Inferior parietal cortex (tissue), 1 donor: ENCODE data around the gene PTPRN2.

Experiments
- DNase-seq: peaks from one replicate; pipeline ENCODE4 v3.0.0-alpha.2; 2016; ENCODE audit errors: extremely low spot score

Gene PTPRN2

DNA sequence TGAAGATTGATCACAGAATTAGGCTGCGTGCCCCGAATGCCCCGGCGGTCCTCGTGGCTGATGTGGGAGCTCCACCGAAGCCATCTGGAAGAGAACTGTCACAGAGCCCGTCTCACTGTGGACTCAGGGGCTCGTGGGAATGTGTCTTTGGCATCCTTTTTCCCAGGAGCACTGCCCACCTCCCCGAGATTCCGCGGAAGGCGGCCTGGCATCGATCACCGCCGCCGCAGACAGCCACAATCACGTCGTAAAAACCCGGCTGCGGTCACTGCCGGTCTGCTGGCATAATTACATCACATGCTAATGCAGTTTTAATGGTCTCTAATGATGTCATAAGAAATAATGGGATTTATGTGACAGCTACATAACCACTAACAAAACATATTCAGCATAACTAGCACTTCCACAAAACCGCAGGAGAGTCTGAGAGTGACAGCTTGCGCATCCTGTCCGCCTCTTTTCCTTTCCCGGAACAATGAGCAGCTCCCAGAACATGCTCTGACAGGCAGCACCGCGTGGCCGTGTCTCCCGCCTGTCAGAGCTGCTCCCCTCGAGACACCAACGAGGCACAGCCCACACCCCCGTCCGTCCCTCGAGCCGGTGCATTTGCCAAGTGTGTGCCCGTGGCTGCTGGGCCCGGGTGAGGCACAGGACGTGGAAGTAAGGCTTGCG is 490.0 kb downstream of the PTPRN2 start:
- no peak for DNase-seq

DNA sequence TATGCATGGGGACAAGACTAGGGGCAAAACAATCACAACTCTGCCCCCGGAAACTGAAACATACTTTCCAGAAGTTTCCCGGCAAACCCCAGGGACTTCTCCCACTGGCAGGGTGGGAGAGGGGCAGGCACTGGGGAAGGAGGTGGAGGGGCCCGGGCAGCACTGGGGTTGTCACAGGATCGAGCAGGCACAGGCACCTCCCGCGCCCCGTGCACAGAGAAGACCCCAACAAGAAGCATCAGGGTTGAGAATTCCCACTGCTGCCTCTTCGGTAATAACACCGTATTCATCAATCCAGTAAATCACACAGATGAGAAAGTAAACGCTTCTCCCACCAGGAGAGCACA is 490.5 kb downstream of the PTPRN2 start:
- DNase-seq, result no peak

DNA sequence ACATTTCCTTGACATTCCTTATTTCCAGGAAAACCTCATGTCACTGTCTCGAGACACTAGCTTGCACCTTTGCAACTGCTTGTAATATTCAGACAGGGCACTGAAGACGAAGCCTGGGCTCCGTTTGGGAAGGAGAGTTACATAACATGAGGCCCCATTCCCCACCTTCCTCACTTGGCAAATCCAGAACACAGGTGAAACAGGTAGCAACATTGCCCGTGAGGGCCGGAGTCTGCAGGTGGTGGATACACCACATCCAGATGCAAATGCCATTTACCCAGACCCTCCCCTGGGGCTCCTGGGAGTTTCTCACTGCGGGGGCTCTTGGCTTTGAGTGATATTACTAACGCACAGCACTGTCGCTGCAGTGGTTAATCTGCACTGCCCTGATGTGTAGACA is 491.0 kb downstream of the PTPRN2 start:
- no peak for DNase-seq

DNA sequence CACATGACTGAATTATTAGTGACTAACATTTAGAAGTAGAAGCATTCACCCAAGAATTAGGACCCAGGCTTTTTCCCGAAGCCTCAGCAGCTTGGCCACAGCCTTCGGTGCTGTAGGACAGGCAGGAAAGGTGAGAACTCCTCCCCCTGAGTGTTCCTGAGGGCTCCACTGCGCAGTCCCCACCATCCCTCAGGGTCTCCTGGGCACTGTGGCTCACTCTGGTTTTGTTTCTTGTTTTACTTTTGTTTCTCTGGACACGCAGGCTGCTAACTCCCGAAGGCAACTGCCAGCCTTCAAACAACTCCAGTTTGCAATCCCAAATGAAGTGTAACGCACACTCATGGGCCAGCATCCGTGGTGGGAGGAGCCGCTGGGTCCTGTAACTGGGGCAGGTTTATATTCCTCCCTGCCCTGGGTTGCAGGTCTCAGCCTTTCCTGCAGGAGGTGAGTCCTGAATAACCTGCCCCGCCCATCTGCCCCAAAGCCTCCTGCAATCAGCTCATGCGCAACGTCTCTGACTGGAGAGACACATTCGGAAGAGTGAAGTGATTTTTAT is 492.9 kb downstream of the PTPRN2 start:
- DNase-seq, result no peak

DNA sequence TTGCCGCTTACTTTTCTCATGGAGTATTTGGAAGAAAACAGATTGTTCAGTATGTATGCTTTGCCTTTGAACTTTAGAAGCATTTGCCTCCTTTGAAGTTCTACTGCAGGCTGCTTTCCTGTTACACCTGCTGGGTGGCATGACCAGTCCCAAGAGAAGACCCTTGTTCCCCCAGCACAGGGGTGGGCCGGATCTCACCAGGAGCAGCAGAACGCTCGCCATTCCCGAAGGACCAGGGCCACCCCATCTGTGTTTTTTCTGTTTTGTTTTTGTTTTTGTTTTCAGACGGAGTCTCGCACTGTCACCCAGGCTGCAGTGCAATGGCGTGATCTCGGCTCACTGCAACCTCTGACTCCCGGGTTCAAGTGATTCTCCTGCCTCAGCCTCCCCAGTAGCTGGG is 493.6 kb downstream of the PTPRN2 start:
- DNase-seq, result no peak

DNA sequence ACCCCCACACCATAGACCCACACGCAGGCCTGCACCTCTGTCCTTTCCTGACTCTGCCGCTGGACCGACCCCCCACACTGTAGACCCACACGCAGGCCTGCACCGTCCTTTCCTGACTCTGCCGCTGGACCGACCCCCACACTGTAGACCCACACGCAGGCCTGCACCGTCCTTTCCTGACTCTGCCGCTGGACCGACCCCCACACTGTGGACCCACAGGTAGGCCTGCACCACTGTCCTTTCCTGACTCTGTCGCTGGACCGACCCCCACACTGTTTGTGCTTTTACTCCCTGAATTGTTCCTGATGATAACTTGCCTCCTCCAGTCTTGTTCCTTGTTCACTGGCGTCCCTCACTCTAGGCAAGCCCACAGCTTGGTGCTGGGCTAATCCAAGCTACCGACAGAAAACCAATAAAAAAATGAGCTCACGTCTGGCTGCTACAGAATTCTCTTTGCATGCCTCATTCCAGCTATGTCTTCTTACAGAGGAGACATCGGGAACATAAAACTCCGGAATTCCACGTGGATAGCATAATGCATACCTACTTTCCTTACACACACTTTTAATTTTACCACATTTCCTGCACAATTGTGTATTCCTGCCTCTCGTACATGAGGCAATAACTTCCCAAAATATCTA is 494.3 kb downstream of the PTPRN2 start:
- no peak for DNase-seq

DNA sequence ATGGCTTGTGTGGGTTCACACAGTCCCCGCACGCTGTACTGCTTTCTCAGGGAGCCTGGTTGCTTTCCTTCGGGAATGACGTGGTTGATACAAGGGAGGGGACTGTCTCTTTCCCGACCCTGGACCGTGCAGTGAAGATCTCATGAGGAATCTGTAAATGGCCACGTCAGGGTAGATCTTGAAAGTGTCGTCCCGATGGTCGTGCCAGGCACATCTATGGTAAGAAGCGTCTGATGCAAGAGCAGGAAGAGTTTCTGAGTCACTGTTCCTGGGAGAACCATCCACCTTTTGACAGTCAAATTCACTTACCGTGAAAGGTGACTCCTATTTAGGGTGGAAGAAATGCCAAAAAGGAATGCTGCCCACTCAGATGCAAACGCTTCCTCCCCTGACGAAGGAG is 500.4 kb downstream of the PTPRN2 start:
- no peak for DNase-seq

DNA sequence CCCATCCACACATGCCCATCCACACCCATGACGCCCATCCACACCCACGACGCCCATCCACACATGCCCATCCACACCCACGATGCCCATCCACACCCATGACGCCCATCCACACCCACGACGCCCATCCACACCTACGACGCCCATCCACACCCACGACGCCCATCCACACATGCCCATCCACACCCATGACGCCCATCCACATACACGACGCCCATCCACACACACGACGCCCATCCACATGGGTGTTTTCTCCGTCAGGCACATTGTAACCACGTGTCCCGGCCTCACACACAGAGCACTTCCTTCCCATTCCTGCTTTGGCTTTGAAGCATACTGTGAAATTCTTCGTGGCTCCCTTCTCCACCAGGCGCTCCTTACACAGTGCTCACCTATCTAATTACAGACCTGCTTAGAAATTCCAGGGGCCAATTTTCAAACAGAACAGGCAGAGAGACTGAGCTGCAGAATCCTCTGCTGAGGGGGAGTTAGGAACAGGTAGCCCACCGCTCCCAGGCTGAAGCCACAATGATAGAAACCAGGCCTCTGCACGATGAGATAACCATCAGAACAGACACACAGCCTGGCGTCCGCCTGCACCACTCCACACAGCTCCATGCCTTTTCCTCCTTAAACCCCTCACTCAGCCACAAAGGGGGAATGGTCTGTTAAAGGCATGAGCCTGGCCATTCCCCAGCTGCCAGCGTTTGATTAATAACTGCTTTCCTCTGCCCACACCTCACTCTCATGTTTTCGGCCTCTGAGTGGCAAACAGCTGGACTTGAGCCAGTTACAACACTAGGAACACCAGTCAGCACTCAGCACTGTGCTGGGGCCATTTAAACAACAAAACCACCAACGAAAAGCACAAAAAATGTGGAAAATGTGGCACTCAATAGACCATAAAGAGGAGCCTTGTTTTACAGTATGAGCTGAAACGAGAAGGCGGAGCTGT is 501.6 kb downstream of the PTPRN2 start:
- no peak for DNase-seq

DNA sequence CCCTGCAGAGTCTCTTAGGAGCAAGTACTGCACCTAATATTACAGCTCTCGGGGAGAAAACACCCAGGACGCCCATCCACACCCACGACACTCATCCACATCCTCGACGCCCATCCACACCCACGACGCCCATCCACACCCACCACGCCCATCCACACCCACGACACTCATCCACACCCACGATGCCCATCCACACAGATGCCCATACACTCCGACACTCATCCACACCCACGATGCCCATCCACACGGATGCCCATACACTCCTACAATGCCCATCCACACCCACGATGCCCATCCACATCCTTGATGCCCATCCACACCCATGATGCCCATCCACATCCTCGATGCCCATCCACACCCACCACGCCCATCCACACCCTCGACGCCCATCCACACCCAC is 503.1 kb downstream of the PTPRN2 start:
- no peak for DNase-seq

DNA sequence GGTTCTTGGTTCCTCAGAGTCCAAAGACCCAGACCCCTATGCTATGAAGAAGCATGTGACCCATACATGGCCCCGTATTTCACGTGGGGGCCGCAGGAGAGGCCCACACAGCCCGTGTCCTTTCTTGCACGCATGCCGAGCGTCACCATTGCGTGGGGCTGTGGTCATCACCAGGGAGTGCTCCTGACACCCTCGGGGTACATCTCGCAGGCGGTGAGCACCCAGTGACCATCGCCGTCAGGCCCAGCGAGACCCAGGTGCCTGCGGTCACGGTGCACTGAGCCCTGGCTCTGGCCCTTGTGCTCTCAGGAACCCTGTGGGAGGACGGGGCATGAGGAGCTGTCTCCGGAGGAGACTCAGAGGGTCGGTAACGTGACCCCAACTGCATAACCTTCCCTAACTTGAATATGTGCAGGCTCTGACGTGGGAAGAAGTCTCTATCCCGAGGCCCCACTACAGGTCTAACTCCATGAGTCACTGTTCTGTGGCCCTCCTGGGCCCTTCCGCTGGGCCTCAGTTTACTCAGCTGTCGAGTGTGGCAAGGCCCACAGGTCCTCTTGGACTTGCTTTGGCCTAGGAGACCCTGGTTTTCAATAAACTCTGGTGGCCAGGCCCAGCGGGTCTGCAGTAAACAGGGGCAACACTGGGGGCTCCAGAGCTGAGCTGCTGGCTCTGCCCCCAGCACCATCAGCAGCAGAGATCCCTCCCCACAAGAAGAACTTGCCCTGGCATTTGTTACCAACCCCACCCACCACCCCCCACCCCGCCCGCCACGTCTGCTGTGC is 503.9 kb downstream of the PTPRN2 start:
- no peak for DNase-seq

DNA sequence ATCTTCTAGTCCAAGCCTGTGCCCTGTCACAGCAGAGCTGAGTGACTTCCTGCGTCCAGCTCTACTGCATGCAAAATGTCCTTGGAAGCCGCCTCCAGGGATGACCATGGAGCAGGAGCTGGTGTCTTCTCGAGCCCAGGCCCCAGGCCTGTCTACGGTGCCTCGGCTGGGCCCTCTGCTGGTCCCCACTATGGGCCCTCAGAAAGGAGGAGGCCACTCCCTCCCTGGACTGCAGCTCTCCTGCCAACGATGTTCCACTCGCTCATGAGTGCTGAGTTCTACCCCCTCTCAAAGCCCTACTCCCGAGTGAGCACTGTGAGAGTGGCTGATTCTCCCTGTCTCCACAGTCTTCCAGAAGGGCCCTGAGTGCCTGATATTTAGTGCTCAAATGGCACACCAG is 504.9 kb downstream of the PTPRN2 start:
- DNase-seq, result no peak

DNA sequence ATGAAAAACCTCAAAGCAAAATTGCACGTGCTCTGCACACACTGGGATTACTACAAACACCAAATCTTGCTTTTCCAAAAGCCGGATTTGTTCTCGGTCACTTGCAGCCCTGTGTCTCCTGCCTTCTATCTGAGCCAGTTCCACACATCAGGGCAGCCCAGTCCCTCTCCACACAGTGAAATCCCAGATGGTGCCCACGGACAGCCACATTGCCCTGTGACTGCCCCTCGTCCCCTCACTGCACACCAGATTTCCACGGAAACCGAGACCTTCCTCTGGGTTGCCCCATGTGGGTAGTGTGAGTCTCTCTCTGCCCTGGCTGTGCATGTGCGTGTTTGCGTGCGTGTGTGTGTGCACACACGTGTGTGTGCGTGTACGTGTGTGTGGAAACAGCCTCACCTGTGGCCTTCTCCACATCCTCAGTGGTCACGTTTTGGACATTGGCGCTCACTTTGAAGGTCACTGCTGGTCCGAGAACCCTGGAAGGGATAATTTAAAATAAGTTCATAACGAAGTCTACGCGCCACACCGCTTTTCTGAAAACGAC is 506.7 kb downstream of the PTPRN2 start:
- no peak for DNase-seq

DNA sequence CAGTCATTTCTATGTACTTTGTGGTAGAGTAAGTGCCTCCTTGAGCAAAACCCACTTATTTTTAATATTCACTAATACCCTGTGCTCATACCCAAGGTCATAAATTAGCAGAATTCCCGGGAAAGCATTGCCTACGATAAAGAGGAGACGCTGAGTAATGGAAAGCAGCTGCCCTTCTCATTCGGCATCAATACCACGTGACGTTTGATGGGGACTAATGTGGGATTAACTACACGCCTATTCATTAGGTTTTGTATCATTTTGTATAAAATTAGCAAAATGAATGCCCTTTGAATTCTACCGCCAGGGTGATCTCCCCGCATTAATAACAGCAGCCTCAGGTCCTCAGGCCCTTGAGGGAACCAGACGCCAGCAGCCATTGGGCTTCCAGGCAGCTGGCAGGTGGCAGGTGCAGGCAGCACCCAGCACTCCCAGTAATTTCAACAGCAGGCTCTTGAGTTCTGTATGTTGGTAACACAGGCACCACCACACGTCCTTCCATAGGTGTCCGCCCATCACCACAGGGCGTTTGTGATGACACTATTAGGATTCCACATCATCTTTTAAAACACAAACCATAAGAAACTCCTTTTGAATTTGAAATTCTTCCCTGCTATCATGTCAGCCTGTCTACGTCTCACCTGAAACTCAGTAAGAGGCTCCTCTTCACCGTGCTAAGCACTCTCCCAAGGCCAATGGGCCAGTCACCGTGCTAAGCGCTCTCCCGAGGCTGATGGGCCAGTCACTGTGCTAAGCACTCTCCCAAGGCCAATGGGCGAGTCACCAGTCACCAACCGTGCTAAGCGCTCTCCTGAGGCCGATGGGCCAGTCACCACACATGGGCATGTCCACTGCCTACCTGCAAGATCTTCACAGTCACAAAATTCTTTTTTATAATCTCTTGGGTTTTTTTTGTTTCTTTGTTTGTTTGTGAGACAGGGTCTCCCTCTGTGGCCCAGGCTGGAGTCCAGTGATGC is 509.4 kb downstream of the PTPRN2 start:
- DNase-seq, result no peak

DNA sequence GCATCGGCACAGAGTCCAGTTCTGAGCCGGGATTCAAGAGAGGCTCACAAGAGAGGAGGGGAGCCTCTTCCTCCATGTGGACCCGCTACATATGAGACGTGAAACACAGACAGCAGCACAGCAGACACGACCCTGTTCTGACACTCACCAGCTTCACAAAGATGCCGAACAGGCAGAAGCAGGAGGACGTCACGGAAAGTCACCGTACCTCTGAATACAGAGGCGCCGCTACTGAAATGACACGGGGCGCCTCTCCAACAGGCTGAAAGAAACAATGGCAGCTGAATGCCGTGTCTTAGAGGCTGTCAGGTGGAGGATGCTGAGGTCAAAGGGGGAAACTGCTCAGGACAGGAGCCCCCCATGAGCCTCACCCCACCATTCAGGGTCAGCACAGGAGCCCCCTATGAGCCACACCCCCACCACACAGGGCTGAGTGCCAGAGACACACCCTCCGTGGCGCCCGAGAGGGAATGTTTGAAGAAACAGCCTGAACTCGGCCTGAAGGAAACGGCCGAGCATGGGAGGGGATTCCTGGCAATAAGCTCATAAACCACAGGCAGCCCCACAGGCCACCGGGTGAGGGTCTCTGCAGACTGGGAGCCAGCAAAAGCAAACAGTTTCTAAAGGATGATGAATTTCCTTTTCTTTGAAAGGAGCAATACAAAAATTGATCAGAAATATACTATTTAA is 510.3 kb downstream of the PTPRN2 start:
- DNase-seq, result no peak

DNA sequence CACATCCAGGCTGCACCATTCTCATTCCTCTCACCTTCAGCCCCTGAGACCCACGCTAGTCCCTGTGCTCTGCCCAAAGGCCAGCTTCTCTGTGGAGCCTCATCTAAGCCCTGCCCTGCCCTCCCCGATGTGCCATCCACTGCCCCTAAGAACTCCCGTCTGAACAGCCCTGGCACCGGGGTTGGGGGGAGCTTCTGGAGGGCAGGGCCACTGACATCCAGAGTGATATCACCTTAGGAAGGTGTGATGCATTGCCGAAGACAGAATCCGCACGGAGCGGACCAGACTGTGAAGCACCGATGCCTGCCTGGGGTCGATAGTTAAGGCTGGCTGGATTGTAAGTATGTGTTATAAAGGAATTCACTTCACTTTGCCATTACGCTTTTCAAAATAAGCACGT is 511.0 kb downstream of the PTPRN2 start:
- DNase-seq, result no peak

DNA sequence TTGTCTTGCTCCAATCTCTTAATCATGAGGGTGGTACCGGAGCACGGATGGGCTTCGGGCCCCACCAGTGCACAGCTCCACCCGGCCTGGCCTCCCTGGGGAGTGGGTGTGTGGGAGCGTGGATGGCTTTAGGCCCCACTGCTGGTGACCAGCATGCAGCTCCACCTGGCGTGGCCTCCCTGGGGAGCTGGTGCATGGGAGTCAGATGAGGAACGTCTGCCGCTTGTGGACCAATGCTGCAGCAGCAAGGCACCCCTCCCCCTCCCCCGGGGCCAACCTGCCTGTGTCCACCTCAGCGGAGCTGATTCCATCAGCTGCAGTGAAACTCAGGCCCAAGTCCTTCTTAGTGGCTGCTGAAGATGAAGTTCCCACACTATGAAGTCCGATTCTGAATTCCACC is 511.4 kb downstream of the PTPRN2 start:
- DNase-seq, result no peak

DNA sequence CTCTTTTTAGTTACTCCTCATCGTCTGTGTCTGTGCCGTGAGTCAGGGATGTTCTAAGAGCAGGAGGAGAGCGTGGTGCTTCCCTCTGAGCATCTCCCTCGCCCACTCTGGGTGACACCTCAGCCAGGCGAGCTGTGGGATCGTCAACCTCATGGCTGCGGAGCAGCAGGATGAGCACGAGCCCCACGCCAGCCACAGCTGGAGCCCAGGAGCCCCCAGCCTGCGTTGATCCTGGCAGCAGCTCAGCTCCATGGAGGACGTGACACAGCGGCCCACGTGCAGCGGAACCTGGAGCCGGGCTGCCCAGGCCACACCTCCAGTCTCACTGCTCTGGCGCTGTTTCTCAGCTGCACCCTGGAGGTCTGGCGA is 512.0 kb downstream of the PTPRN2 start:
- no peak for DNase-seq

DNA sequence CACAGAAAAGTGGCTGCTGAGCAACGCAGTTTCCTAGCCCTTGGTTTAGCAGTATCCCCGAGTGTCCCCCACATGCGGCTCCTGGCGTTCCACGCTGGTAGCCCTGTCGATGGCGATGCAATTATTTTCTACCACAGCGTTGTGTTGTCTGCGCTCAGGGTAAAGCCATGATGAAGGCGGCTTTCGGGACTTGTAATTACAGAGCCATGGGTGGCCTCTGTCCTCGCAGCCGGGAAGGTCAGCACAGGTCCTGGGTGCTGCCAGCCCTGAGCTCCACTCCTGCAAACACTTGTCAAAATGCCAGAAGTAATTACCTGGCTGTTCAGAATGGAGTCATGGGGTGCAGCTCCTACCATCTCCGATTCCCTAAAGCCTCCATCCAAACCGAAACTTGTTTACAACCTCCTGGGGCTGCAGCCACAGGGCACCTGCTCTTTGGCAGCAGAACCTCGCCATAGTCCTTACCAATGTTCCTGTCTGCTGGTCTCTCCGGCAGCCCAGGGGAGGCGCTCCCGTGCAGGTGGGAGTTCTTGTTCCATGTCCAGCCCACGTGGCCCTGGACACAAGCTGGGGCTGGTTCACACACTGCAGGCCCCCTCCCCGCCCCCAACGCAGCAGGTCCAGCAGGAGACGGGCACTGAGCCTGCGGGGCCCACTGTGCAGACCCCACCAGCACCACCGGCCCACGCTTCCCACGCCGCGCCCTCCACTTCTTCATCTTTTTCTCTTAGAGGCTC is 512.6 kb downstream of the PTPRN2 start:
- no peak for DNase-seq
